ENCODE measurements around the gene AGER.
"Not testable (repeated sequence)": the region's sequence is repeated elsewhere in the genome, so short reads cannot be mapped to it uniquely, and the experiment has no call there.

The AGER gene

GRCh38 chr6:32146687-32147086 lies 37.4 kb downstream of the AGER start:
- DNase-seq, result no peak

DNA sequence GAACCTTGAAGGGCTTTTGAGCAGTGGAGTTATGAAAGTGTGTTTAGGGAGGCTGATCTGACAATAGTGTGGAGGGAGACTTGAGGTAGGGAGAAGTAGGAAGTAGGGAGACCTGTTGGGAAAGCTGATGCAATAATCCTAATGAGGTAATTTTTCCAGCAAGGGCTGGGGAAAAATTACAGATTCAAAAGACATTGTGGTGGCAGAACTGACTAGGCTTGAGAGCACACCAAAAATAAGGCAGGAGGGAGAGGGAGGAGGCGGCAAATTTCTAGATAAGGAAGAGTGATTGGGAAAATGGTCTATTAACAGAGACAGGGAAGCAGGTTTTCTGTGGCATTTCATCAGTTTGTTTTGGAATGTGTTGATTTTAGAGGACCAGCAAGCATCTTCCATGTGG lies 37.8 kb downstream of the AGER start:
- no peak for DNase-seq

- DNase-seq, result not testable (repeated sequence)
Observed at GRCh38 chr6:32144238-32144637, 39.8 kb downstream of the AGER start.

DNA sequence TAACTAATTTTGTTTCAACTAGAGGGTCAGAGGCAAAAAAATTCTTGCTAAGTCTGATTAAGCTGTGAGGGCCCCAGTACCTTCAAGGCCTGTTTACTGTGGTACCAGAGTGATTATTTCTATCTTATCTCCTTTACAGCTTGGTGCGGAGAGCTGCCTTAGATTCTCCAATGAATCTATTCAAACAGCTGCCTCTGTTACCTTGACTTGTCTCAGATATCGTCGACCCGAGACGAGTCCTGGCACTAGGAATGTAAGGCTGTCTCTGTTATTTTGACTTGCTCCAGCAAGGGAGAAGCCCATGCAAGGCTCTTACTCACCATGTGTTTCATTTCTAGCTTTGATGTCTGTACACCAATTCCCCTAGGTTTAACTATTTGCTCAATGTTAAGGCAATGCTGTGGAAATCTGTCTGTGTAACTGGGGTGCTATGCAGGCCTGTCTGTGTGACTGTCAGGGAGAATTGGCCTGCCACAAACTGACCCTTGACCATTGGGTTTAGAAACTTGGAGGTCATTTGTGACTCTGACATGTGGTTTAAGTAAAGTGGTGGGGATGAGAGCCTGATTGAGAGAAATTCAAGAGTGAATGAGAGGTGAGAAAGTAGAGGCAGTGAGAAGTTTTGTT lies 43.5 kb downstream of the AGER start:
- no peak for DNase-seq

DNA sequence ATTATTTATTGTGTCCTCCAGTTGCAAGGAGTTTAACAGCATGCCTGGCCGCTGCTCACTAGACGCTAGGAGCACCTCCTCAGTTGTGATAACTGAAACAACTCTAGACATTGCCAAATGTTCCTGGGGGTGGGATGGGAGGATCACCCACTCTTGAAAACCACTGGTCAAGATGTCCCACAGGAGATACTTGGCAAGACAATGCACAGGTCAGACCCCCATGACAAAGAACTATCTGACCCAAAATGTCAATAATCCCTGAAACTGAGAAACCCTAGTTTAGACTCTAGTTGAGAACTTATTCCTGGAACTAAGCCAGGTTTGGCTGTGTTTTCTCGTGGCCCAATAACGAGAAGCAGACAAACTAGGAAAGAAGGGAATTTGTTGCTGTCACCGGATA lies 44.5 kb downstream of the AGER start:
- DNase-seq, result no peak

DNA sequence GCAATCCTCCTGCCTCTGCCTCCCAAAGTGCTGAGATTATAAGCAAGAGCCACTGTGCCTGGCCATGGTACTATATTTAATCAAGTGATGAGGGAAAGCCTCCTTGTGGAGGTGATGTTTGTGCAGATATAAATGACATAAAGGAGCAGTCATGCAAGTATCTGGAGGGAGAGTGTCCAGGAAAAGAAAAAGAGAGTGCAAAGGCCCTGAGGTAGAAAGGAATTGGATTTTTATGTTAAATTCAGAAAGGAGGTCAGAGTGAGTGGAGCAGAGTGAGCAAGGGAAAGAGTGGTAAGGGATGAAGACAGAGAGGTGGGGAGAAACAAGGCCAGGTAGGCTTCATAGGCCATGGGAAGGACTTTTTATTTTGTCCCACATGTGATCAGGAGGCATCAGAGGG lies 46.6 kb downstream of the AGER start:
- DNase-seq, result no peak

GRCh38 chr6:32133786-32134185 lies 50.3 kb downstream of the AGER start:
- DNase-seq, result peak; percentile 67

DNA sequence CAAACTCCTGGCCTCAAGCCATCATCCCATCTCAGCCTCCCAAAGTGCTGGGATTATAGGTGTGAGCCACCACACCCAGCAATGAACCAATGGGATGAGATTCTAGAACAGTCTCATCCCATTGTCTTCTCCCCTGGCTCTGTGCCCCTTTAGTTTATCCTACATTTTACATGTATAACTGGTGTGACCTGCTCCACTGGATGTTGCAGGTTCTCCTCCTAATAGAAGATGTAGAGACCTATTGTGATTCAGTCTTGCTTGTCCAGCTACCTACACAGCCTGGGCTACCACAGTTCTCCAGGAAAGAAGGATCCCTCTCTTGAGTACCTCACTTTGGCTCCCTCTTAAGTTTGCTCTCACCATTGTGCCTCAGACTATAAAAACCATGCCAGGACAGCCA lies 51.9 kb downstream of the AGER start:
- DNase-seq, result no peak

GRCh38 chr6:32131439-32131948 lies 52.6 kb downstream of the AGER start:
- no peak for DNase-seq
